ENCODE measurements around the gene TCF7L1.

The TCF7L1 gene

DNA sequence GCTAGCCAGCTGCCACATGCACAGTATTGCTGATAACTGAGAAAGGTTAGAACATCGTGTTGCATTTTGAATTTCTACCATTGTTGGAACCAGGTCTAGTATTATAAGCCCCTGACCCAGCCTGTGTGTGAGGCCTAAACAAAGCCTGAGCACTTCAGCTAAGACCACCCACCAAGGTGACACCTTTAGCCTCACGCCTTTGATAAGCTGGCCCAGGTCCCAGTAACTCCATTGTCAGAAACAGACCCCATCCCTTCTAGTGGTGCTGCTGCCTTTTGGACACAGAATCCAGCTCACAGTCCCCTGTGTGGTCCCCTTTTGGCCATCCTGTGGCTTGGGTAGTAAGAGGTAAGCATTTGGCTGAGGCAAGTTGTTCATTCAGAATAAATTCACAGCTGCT lies 223.0 kb downstream of the TCF7L1 start:
- no peak for DNase-seq (ENCODE audit: low spot score)

DNA sequence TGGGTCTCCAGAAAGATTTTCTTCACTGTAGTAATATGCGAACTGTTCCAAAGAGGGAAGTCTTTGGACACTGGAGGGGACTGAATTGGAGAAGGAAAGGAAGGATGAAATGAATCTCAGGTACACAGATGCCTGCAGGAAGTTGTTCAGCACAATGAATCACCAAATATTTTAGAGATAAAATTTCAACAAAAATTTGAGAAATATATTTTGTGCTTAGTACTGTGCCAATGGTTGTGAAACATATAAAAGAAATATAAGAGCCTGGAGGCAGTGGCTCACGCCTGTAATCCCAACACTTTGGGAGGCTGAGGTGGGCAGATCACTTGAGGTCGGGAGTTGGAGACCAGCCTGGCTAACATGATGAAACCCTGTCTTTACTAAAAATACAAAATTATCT lies 224.5 kb downstream of the TCF7L1 start:
- no peak for DNase-seq (ENCODE audit: low spot score)
